NCI-H146 treated with DMSO at 0.1 percent for 48 hours (cell line): ENCODE data around the gene TMEM179.
"Not testable (repeated sequence)": the region's sequence is repeated elsewhere in the genome, so short reads cannot be mapped to it uniquely, and the experiment has no call there.

Experiments used
- DNase-seq: peaks from one replicate; lab custom pipeline; 2025; ENCODE audit not compliant: unreplicated experiment; lab: John Stamatoyannopoulos, UW

The TMEM179 gene

GRCh38 chr14:104588066-104588857 lies 16.3 kb downstream of the TMEM179 start:
- no peak for DNase-seq

- DNase-seq = no peak
Measured at GRCh38 chr14:104587641-104588040, 16.9 kb downstream of the TMEM179 start.

- no peak for DNase-seq
Measured at GRCh38 chr14:104586832-104587620, 17.5 kb downstream of the TMEM179 start.

GRCh38 chr14:104585966-104586697 lies 18.4 kb downstream of the TMEM179 start:
- DNase-seq = no peak

GRCh38 chr14:104584557-104584956 lies 20.0 kb downstream of the TMEM179 start:
- no peak for DNase-seq

GRCh38 chr14:104583424-104584306 lies 20.9 kb downstream of the TMEM179 start:
- no peak for DNase-seq

- no peak for DNase-seq
Measured at GRCh38 chr14:104582662-104583061, 21.9 kb downstream of the TMEM179 start.

- DNase-seq = no peak
Measured at GRCh38 chr14:104582005-104582404, 22.6 kb downstream of the TMEM179 start.

GRCh38 chr14:104581521-104581920 lies 23.1 kb downstream of the TMEM179 start:
- DNase-seq = no peak

GRCh38 chr14:104580961-104581360 lies 23.6 kb downstream of the TMEM179 start:
- no peak for DNase-seq

- not testable (repeated sequence) for DNase-seq
Measured at GRCh38 chr14:104579939-104580338, 24.6 kb downstream of the TMEM179 start.

GRCh38 chr14:104579507-104579906 lies 25.1 kb downstream of the TMEM179 start, which contains the start of gene C14orf180:
TSS of gene C14orf180 (plus strand) at chr14:104579764. CDS start at chr14:104586431, 6,667 bp downstream.
- DNase-seq = no peak

- DNase-seq = no peak
Measured at GRCh38 chr14:104578321-104578720, 26.3 kb downstream of the TMEM179 start.

- no peak for DNase-seq
Measured at GRCh38 chr14:104577847-104578301, 26.7 kb downstream of the TMEM179 start.

GRCh38 chr14:104577426-104577825 lies 27.1 kb downstream of the TMEM179 start:
- no peak for DNase-seq

- no peak for DNase-seq
Measured at GRCh38 chr14:104576970-104577332, 27.6 kb downstream of the TMEM179 start.

- DNase-seq = no peak
Measured at GRCh38 chr14:104576232-104576969, 28.2 kb downstream of the TMEM179 start.

- DNase-seq = no peak
Measured at GRCh38 chr14:104574978-104575583, 29.5 kb downstream of the TMEM179 start.

- no peak for DNase-seq
Measured at GRCh38 chr14:104574536-104574935, 30.0 kb downstream of the TMEM179 start.
